Neural progenitor cell (in vitro differentiated cells): Measurements from ENCODE around the gene ASAP2. TPM values are rescaled to one million over a fixed set of nuclear protein-coding genes. Genes with fewer than 3 reads are reported as not detected.

Source experiments
- DNase-seq: peaks from one replicate; pipeline ENCODE4 v3.0.0-alpha.2; 2016; ENCODE audit warnings: low spot score
- H2AFZ ChIP-seq: fragments of 200-600 bp; sonication (generic); replicated peaks from 2 replicates; pipeline ENCODE4 v1.6.1; 2016; ENCODE audit warnings: antibody characterized with exemption
- H3F3A ChIP-seq: fragments of 200-600 bp; sonication (generic); 2 replicates; pipeline ENCODE4 v1.6.1; 2016; ENCODE audit warnings: antibody characterized with exemption, low read depth
- H3K27ac ChIP-seq: fragments of 200-600 bp; sonication (generic); 2 replicates; pipeline ENCODE4 v1.5.1; 2016; ENCODE audit warnings: mild to moderate bottlenecking
- H3K27me3 ChIP-seq: fragments of 200-600 bp; sonication (generic); 2 replicates; pipeline ENCODE4 v1.6.1; 2016; ENCODE audit warnings: mild to moderate bottlenecking, moderate library complexity
- H3K36me3 ChIP-seq: fragments of 200-600 bp; sonication (generic); 2 replicates; pipeline ENCODE4 v1.5.1; 2016
- H3K4me1 ChIP-seq: fragments of 200-600 bp; sonication (generic); 2 replicates; pipeline ENCODE4 v1.6.1; 2016; ENCODE audit warnings: mixed run types
- H3K4me2 ChIP-seq: fragments of 200-600 bp; sonication (generic); 2 replicates; pipeline ENCODE4 v1.6.1; 2016
- H3K4me3 ChIP-seq: fragments of 200-600 bp; sonication (generic); 2 replicates; pipeline ENCODE4 v1.5.1; 2016
- H3K79me2 ChIP-seq: fragments of 200-600 bp; sonication (generic); 2 replicates; pipeline ENCODE4 v1.6.1; 2016; ENCODE audit warnings: low read depth
- H3K9ac ChIP-seq: fragments of 200-600 bp; sonication (generic); 2 replicates; pipeline ENCODE4 v1.6.1; 2016
- H3K9me3 ChIP-seq: fragments of 200-600 bp; sonication (generic); 2 replicates; pipeline ENCODE4 v1.5.1; 2016; ENCODE audit warnings: low read depth
- H4K20me1 ChIP-seq: fragments of 200-600 bp; sonication (generic); 2 replicates; pipeline ENCODE4 v1.6.1; 2016; ENCODE audit warnings: low read depth
- H3K27ac Mint-ChIP-seq: 3 replicates; pipeline ENCODE4 v1.8.0; 2021; ENCODE audit warnings: mixed read lengths
- H3K27me3 Mint-ChIP-seq: 2 replicates; pipeline ENCODE4 v1.8.0; 2022; ENCODE audit warnings: low read depth, mild to moderate bottlenecking, inconsistent platforms, moderate library complexity, mixed read lengths; ENCODE audit not compliant: insufficient read depth
- H3K36me3 Mint-ChIP-seq: 3 replicates; pipeline ENCODE4 v1.8.0; 2021; ENCODE audit warnings: mixed read lengths
- H3K4me1 Mint-ChIP-seq: 3 replicates; pipeline ENCODE4 v1.8.0; 2021; ENCODE audit warnings: mixed read lengths
- H3K4me3 Mint-ChIP-seq: 3 replicates; pipeline ENCODE4 v1.8.0; 2021; ENCODE audit warnings: mild to moderate bottlenecking, moderate library complexity, mixed read lengths
- H3K9me3 Mint-ChIP-seq: 3 replicates; pipeline ENCODE4 v1.8.0; 2020; ENCODE audit warnings: mixed read lengths
- EZH2 ChIP-seq: fragments of 200-600 bp; sonication (generic); IDR thresholded peaks from 2 replicates; pipeline ENCODE4 v1.6.1; 2017; ENCODE audit warnings: antibody characterized with exemption, mild to moderate bottlenecking, moderate library complexity
- EZH2phosphoT487 ChIP-seq: fragments of 200-600 bp; sonication (generic); IDR thresholded peaks from 2 replicates; pipeline ENCODE4 v1.6.1; 2017; ENCODE audit warnings: antibody characterized with exemption
- total RNA-seq: library from RNA; depleted of rRNA; stranded (reverse); fragments of >200 nt; gene quantifications from 2 replicates; pipeline ENCODE4 v1.2.3, GENCODE V29; 2015; ENCODE audit warnings: low replicate concordance
- TF ChIP-seq, protein P1 (sequence below): fragments of 200-600 bp; sonication (generic); IDR thresholded peaks from 2 replicates; pipeline ENCODE4 v1.5.1; 2017; ENCODE audit warnings: antibody characterized with exemption, mild to moderate bottlenecking

Gene ASAP2
- total RNA-seq, 1 donor from 2014 or later, result 31.7 TPM

DNA sequence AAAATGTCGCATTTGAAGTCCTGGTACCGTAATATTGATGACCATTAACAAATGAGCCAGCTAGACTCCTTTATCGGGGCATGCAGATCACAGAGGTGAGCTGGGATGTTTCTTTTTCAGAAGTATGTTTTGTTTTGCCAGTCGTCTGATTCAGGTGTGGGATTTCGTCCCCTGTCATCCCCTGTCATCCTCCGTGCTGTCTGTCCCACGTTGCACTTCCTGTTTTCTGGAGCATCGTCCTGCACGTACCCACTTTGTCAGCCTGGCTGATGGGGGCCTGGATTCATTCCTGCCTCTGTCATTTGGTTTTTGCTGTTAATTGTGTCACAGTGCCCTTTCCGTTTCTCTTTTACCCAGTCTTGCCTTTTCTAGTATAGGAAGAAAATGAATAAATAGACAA, 72.8 kb downstream of the ASAP2 start:
- Mint-ChIP-seq H3K4me3 (no peak overlapping the region), H3K36me3 (peaks cover 24% of the 10 kb centered on the region), H3K27ac (no peak overlapping the region), H3K27me3 (no peaks in the 10 kb centered on the region), H3K9me3 (no peaks in the 10 kb centered on the region), H3K4me1 (peaks cover 20% of the 10 kb centered on the region)
- Histone ChIP-seq H2AFZ (no peak overlapping the region), H3K9me3 (no peaks in the 10 kb centered on the region), H3K36me3 (no peaks in the 10 kb centered on the region), H3K79me2 (peaks cover 38% of the 10 kb centered on the region), H4K20me1 (peaks cover 51% of the 10 kb centered on the region), H3K27me3 (no peaks in the 10 kb centered on the region), H3K4me3 (no peak overlapping the region), H3F3A (no peaks in the 10 kb centered on the region), H3K4me1 (peaks cover 5% of the 10 kb centered on the region), H3K9ac (no peak overlapping the region), H3K4me2 (no peak overlapping the region), H3K27ac (no peak overlapping the region)
- DNase-seq, result no peak
- TF ChIP-seq, protein P1, sequence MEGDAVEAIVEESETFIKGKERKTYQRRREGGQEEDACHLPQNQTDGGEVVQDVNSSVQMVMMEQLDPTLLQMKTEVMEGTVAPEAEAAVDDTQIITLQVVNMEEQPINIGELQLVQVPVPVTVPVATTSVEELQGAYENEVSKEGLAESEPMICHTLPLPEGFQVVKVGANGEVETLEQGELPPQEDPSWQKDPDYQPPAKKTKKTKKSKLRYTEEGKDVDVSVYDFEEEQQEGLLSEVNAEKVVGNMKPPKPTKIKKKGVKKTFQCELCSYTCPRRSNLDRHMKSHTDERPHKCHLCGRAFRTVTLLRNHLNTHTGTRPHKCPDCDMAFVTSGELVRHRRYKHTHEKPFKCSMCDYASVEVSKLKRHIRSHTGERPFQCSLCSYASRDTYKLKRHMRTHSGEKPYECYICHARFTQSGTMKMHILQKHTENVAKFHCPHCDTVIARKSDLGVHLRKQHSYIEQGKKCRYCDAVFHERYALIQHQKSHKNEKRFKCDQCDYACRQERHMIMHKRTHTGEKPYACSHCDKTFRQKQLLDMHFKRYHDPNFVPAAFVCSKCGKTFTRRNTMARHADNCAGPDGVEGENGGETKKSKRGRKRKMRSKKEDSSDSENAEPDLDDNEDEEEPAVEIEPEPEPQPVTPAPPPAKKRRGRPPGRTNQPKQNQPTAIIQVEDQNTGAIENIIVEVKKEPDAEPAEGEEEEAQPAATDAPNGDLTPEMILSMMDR, result no peak
- TF ChIP-seq EZH2, result no peak
- TF ChIP-seq EZH2phosphoT487, result no peak

DNA sequence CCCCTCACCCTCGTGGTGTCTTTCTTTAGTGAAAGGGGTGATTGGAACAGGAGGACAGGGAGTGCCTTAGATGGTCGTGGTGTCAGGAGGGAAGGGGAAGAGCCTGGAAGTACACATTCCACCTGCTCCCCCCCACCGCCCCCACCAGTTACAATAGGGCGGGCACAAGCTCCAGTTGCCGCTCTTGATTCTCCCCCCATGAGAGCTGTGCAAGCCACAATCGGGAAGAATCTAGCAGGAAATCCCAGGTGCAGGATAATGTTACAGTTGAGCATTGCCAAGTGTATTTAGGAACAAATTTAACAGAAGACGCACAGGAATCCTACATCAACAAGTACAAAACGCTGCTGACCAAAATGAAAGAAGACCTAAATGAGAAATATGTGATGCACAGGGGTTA, 73.6 kb downstream of the ASAP2 start:
- Histone ChIP-seq H3K4me2 (no peak overlapping the region), H3K79me2 (peaks cover 30% of the 10 kb centered on the region), H3F3A (no peaks in the 10 kb centered on the region), H3K4me1 (peaks cover 2% of the 10 kb centered on the region), H3K9me3 (no peaks in the 10 kb centered on the region), H2AFZ (no peak overlapping the region), H3K4me3 (no peak overlapping the region), H3K27ac (no peak overlapping the region), H3K27me3 (no peaks in the 10 kb centered on the region), H4K20me1 (peaks cover 43% of the 10 kb centered on the region), H3K9ac (no peak overlapping the region), H3K36me3 (no peaks in the 10 kb centered on the region)
- Mint-ChIP-seq H3K4me1 (peaks cover 20% of the 10 kb centered on the region), H3K9me3 (no peaks in the 10 kb centered on the region), H3K27ac (no peak overlapping the region), H3K36me3 (peaks cover 24% of the 10 kb centered on the region), H3K4me3 (no peak overlapping the region), H3K27me3 (no peaks in the 10 kb centered on the region)
- no peak for DNase-seq
- TF ChIP-seq EZH2 (no peak), EZH2phosphoT487 (no peak)
- TF ChIP-seq, protein P1, result no peak

DNA sequence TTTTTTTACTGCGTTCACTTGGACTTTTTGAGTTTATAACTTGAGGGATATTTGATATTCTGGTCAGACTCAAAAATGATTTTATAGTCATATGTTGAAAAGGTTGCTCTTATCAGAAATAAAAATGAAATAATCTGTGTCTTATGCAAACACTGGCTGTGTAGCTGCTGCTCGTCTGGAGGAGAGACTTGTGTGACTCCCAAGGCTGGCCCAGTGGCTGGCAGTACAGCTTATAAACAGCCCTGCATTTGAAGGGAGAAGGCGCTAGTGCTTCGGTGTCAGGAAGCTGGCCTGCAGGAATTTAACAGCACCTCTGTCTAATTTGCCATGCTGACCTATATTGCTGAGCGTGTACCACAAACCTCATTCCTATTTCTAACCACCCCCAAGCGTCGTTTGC, 74.5 kb downstream of the ASAP2 start:
- no peak overlapping the region for H3K4me3 ChIP-seq
- Mint-ChIP-seq H3K27ac (no peak overlapping the region), H3K36me3 (peaks cover 24% of the 10 kb centered on the region), H3K4me1 (peaks cover 13% of the 10 kb centered on the region), H3K27me3 (no peaks in the 10 kb centered on the region), H3K4me3 (no peak overlapping the region), H3K9me3 (no peaks in the 10 kb centered on the region)
- H3K27me3 ChIP-seq, result no peaks in the 10 kb centered on the region
- H3K36me3 ChIP-seq, result no peaks in the 10 kb centered on the region
- no peak overlapping the region for H2AFZ ChIP-seq
- no peak overlapping the region for H3K27ac ChIP-seq
- H3K79me2 ChIP-seq, result peaks cover 20% of the 10 kb centered on the region
- DNase-seq, result no peak
- H3K4me1 ChIP-seq, result no peaks in the 10 kb centered on the region
- peaks cover 34% of the 10 kb centered on the region for H4K20me1 ChIP-seq
- no peak overlapping the region for H3K4me2 ChIP-seq
- TF ChIP-seq EZH2phosphoT487, result no peak
- TF ChIP-seq, protein P1, result no peak
- no peak for TF ChIP-seq EZH2
- H3K9me3 ChIP-seq, result no peaks in the 10 kb centered on the region
- H3K9ac ChIP-seq, result no peak overlapping the region
- H3F3A ChIP-seq, result no peaks in the 10 kb centered on the region
